Activated naive CD4-positive, alpha-beta T cell treated with Interleukin-2 at 50 U/mL for 16 hours (primary cell): ENCODE measurements around the gene CIRBP.

Experiments
- DNase-seq: peaks from one replicate; pipeline ENCODE4 v3.0.0-alpha.2; 2020

The CIRBP gene

GRCh38 chr19:1270213-1270853, 1.2 kb downstream of the CIRBP start:
- peak; percentile 33 for DNase-seq

DNA sequence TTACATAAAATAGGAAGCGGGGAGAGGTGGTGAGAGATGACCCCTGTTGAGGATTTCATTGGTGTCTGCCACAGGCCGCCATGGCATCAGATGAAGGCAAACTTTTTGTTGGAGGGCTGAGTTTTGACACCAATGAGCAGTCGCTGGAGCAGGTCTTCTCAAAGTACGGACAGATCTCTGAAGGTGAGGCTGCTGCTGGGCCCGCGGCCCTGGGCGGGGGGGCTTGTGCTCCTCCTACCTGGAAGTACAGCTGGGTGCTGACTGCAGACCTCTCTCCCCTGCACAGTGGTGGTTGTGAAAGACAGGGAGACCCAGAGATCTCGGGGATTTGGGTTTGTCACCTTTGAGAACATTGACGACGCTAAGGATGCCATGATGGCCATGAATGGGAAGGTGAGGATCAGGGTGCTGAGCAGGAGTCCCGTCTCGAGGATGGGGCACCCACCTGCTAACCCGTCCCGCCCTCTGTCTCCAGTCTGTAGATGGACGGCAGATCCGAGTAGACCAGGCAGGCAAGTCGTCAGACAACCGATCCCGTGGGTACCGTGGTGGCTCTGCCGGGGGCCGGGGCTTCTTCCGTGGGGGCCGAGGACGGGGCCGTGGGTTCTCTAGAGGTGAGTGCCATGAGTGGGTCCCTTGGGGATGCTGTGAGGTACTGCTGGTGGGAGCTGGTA, 1.9 kb downstream of the CIRBP start:
- no peak for DNase-seq

DNA sequence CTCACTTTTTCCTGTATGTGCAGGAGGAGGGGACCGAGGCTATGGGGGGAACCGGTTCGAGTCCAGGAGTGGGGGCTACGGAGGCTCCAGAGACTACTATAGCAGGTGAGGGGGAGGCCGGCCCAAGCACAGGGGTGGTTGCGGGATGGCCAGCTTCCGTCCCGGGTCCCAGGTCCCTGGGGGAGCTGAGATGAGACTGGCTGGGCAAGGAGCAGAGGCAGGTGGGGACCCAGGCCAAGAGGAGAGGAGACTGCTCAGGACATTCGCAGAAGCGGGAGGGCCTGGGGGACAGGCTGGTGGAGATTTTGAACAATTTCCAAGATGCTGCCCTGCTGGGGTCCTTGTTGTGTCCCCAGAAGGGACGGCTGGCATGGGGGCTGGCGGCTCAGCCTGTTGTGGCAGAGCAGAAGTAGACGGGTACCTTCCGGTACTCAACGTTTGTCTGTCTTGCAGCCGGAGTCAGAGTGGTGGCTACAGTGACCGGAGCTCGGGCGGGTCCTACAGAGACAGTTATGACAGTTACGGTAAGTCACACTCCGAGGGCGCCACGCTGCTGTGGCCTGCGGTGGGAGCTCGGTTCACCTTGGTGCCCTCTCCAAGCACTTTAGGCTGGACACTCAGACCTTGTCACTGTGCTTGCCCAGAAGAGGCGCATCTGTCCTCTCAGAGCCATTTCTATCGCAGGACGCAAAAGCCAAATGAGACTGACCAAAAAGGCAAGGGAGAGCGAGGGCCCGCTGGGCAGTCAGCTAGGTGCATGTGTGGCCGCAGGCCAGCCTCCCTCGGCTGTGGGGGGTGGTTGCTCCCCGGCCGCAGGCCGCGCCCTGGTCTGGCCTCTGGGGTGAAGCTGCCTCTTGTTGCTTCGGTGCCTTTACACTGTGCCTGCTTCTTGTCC, 2.6 kb downstream of the CIRBP start:
- DNase-seq = no peak

GRCh38 chr19:1272423-1273262, 3.5 kb downstream of the CIRBP start:
- DNase-seq = no peak

DNA sequence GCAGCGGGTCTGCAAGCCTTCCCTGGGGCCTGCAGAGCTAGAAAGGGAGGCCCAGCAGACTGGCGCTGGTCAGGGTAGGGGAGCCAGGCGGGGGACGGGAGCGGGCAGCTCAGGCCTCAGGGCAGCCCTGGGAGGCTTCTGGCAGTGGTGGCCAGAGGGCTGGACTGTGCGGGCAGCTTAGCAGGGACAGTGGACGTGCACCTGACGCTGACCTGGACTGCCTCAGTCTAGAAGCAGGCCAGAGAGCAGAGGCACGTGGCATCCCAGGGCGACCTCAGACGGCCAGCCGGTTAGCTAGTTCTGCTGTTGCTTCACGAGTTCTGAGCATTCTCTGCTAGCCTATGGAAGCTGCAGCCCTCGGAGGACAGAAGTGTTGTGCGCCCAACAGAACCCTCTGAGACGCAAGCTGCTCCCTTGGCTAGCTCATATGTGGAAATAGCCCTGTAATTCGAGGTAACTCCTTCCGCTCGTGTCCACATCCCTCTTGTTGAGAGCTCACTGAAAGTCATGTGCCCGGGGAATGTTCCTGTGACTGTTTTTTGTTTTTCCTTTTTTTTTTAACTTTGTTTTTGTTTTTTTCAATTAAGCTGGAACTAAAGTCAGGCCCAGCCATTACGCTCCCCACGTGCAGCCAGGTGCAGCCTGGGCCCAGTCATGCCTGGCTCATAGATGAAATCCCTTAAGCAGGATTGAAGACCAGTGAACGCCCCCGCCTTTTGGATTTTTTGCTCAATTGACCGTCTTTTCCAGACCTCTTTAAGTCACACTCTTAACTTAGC, 4.3 kb downstream of the CIRBP start:
- DNase-seq = no peak

DNA sequence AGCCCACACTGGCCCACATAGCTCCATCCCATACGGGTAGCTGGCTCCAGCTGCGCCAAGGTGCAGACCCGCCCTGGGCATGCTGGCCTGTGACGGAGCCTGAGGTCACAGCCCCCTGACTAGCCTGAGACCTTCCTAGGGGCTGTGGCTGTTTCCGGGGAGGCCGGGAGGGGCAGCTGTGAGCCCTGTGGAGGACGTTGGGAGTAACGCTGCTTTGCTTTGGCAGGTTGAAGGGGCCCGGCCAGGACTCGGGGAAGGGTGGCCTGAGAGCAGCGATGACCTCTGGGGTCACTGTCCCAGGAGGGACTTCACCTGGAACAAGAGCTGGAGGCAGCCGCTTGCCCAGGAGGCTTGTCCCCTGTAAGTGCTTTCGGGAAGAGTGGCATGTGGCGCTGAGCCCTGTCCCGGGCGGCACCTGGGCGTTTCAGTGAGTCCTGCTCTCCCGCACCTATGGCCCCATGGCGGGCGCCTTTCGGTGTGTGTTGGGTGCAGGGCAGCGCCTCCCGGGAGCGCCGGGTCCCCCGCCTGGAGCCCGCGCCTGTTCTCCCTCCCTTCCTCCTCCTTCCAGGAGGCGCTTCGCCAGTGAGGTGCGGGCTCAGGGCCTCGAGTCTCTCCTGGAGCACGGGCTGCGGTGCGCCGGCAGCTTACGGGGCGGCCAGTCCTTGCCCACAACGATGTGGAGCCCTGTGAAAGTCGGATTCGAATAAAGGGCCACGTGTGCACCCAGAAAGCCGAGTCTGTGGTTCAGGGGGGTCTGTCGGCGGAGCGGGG, 5.1 kb downstream of the CIRBP start:
- DNase-seq = no peak

GRCh38 chr19:1274852-1275259, 5.7 kb downstream of the CIRBP start:
- no peak for DNase-seq

- peak; percentile 95 for DNase-seq
Observed at GRCh38 chr19:1275260-1275975, 6.3 kb downstream of the CIRBP start, which contains the start of gene FAM174C. Gene FAM174C (plus strand): TSS chr19:1275530. CDS start chr19:1275550, 20 bp downstream.

DNA sequence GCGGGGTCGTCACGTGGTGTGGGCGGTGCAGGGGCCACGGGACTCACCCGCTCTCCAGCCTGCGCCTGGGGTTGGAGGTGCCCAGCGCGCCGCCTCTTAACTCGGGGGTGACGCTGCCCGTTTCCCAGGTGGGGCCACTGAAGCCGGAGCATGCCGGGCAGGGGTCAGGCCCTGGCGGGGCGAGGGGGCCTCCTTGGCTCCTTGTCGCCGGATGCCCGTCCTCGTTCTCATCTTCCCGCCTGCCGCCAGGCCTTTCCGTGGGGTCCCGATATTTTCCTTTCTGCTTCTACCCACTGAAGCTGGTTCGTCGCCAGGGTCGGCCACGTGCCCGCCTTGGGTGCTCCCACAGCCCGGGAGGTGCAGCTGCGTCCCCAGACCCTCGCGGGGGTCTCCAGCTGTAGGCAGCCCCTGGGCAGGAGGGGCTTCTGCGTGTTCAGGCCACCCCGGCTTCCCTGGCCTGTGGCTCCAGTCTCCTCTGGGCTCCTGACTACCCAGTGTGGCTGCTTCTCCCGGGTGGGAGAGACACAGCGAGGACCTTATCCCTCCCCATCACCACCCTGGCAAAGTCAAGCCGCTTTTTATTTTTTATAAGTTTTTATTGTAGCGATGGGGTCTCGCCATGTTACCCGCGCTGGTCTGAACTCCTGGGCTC, 7.0 kb downstream of the CIRBP start:
- DNase-seq = no peak

GRCh38 chr19:1276628-1277022, 7.5 kb downstream of the CIRBP start:
- DNase-seq = peak; percentile 34

DNA sequence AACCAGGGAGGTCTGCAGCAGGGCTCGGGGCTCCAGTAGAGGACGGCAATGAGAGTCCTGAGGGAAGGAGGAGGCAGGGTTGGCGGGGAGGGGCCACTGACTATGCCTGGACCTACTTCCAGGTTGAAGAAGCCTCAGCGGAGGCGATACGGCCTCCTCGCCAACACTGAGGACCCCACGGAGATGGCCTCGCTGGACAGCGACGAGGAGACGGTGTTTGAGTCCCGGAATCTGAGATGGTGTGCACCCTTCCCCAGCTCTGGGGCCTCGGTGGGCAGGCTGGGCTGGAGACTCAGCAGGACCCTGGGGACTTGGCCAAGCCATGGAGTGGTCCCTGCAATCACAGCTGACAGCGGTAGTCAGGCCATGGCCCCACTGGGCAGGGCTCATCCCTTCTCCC, 7.9 kb downstream of the CIRBP start:
- DNase-seq = no peak

- no peak for DNase-seq
Observed at GRCh38 chr19:1278074-1278473, 8.9 kb downstream of the CIRBP start.

DNA sequence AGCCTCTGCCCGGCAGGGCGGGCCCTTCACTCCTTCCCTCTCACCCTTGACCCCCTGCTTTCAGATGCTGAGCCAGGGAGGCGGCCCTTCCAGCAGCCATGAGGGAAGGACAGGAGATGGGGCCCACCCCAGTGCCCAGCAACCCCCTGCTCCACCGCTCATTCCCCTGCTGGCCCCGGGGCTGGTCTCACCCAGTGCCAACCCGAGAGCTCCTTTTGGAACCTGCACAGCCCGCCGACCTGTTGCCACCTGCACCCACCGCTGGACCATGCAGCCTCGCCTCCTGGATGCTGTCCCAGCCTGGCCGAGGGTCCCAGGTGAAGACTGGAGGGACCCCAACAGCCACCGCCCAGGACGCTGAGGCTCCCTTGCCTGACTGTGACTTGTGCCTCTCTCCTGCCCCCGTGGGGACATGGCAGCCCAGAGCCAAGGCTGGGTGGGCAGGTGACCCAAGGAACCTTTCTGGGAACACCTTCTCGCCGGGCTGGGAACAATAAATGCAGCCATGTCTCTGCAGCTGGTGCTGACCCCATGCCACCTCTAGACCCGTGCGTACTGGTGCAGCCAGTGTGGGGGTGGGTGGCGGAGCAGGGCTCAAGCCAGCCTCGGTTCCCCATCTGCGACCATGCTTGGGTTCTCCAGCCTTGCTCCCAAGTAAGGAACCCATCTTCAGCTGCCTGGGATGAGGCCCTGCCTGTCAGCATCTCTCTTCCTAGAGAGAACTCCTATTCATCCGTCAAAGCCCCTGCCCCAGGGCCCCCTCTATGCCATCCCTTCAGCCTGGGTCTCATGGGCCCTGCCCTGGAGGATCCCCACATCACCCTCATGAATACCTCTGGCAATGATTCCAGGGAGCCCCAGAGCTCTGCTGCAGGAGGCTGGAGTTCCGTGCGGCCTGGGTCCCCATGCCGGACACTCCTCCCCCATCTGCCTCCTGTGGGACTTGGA, 9.9 kb downstream of the CIRBP start:
- DNase-seq = no peak

GRCh38 chr19:1279782-1280341, 10.7 kb downstream of the CIRBP start:
- peak; percentile 80 for DNase-seq

DNA sequence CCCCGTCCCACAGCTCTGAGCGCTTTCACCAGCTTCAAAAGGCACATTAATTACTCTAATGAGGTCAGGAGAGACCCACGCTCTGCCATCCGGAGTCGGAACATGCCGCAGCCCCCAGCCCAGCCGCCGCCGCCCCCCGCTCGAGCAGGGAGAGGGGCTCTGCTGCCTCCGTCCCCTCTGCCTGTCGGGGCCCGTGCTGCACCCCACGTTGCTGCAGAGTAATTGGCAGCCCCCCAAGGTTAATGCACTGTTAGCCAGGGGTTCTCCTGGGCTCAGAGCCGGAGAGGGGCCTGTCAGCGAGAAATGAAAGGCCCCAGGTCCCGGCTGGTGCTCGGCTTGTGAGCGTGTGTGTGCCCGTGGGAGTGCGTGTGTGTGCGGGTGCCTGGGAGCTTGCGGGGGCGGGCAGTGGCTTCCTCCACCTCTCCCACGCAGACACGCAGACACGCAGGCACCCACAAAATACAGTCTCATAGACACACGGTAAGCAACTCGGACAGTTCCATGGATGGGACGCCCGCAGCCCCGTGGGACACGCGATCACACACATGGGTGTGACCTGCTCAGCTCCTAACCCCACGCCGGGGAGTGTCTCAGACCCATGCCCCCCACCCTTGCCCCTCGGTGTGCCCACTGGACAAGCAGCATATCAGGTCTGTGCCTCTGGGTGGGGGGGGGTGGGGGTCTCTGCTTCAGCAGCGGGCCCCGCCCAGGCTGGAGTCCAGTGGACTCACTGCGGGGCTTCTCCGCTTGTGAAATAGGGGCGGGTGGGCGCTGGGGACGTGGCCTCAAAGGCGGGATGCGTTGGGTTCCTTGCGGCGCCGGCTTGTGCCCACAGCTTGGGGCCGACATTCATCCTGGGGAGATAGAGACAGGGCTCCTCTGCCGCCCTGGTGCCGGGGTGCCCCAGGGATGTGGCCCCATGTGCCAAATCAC, 11.8 kb downstream of the CIRBP start:
- no peak for DNase-seq

DNA sequence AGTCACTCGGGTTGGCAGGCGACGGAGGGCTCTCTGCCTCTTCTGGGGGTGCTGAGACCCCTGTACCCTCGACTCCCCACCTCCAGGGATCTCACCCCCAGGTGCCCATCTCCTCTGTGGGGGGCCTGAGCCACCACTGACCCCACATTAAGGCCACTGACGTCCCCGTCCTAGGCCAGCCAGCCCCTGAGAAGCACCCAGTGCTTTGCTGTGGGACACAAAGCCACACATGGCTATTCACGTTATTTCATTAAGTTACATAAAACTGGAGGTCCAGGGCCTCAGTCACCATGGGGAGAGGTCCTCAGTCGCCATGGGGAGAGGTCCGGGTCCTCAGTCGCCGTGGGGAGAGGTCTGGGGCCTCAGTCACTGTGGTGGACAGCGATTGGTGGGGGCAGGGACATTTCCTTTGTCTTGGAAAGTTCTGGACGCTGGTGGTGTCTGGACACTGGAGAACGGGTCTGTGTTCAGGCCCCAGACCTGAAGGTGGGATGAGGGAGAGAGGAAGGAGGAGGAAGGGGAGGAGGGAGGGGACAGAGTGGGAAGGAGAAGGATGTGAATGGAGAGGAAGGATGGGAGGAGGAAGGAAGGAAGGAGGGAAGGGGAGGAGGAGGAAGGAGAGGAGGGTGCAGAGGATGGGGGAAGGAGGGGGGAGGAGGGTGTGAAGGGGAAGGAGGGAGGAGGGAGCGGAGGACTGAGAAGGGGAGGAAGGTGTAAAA, 12.6 kb downstream of the CIRBP start:
- DNase-seq = no peak
